AG09319 (cell line): ENCODE measurements around the gene ACSBG1.
"Not testable (repeated sequence)": the region's sequence is repeated elsewhere in the genome, so short reads cannot be mapped to it uniquely, and the experiment has no call there.

ENCODE experiments used
- DNase-seq: peaks from one replicate; pipeline ENCODE4 v3.0.0-alpha.2; 2010; ENCODE audit warnings: low read depth; ENCODE audit errors: extremely low read depth
- TF ChIP-seq, protein P1 (sequence below): IDR thresholded peaks from 2 replicates; pipeline ENCODE4 v1.5.1; 2011; ENCODE audit warnings: low read depth, mild to moderate bottlenecking, inconsistent platforms, low read length, moderate library complexity

Gene ACSBG1

DNA sequence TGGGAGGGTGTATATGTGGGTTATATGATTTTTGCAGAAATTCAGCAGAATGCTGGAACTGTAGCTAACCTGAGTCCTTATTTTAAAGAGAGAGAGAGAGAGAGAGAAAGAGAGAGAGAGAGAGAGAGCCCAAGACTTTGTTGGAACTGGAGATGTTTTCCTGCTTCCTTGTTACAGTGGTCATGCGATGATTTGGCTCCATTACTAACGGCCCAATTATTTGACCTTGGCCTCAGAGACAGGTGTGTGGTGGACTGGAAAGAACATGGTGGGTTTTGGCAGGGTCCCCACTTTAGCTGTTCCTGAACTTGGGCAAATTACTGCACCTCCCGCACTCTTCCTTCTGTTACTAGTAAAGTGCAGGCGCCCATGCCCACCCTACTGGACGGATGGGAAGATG lies 14.8 kb upstream of the ACSBG1 start:
- TF ChIP-seq, protein P1, sequence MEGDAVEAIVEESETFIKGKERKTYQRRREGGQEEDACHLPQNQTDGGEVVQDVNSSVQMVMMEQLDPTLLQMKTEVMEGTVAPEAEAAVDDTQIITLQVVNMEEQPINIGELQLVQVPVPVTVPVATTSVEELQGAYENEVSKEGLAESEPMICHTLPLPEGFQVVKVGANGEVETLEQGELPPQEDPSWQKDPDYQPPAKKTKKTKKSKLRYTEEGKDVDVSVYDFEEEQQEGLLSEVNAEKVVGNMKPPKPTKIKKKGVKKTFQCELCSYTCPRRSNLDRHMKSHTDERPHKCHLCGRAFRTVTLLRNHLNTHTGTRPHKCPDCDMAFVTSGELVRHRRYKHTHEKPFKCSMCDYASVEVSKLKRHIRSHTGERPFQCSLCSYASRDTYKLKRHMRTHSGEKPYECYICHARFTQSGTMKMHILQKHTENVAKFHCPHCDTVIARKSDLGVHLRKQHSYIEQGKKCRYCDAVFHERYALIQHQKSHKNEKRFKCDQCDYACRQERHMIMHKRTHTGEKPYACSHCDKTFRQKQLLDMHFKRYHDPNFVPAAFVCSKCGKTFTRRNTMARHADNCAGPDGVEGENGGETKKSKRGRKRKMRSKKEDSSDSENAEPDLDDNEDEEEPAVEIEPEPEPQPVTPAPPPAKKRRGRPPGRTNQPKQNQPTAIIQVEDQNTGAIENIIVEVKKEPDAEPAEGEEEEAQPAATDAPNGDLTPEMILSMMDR, result no peak
- no peak for DNase-seq

DNA sequence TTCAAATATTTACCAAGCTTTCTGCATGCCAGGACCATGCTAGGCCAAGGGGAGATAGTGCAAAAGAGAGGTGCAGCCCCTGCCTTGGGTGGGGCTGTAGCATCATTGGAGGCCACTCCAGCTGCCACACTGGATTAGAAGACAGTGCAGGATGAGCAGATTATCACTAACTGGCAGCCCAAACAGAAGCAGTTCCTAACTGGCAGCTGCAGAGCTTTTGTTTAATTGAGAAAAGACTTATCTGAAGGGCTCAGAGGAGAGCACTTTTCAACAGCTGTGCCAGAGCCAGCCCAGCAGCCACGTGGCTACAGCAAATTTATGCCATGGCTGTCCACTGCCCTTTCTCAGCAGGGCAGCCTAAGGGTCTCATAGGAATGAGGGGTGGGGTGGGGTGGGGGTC lies 13.5 kb upstream of the ACSBG1 start:
- no peak for DNase-seq
- TF ChIP-seq, protein P1, result no peak

DNA sequence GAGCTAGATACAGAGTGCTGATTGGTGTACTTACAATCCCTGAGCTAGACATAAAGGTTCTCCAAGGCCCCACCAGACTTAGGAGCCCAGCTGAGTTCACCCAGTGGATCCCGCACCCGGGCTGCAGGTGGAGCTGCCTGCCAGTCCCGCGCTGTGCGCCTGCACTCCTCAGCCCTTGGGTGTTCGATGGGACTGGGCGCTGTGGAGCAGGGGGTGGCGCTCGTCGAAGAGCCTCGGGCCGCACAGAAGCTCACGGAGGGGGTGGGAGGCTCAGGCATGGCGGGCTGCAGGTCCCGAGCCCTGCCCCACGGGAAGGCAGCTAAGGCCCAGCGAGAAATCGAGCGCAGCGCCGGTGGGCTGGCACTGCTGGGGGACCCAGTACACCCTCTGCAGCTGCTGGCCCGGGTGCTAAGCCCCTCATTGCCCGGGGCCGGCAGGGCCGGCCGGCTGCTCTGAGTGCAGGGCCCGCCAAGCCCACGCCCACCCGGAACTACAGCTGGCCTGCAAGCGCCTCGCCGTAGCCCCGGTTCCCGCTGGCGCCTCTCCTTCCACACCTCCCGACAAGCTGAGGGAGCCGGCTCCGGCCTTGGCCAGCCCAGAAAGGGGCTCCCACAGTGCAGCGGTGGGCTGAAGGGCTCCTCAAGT lies 11.7 kb upstream of the ACSBG1 start:
- not testable (repeated sequence) for DNase-seq

DNA sequence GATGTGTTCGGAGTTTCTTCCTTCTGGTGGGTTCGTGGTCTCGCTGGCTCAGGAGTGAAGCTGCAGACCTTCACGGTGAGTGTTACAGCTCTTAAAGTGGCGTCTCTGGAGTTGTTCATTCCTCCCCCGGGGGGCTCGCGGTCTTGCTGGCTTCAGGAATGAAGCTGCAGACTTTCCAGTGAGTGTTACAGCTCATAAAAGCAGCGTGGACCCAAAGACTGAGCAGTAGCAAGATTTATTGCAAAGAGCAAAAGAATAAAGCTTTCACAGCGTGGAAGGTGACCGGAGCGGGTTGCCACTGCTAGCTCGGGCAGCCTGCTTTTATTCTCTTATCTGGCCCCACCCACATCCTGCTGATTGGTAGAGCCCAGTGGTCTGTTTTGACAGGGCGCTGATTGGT lies 11.0 kb upstream of the ACSBG1 start:
- not testable (repeated sequence) for DNase-seq

DNA sequence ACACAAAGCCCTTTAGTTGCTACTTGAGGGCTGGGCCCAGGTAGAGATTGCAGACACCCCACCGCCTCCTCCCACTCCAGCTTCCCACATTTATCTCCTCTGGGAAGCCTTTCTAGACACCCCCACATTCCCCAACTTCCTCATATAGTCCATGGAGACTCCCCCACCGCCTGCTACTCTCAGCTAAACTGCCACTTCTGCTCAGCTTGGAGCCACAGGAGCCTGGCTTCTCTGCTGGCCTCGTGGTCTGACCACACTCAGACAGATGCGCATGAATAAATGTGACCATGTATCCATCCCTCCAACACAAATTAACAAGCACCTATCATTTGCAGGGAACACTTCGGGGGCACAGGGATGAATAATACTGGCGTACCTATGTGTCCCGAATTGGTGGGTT lies 10.5 kb upstream of the ACSBG1 start:
- DNase-seq, result no peak
- TF ChIP-seq, protein P1, result no peak

DNA sequence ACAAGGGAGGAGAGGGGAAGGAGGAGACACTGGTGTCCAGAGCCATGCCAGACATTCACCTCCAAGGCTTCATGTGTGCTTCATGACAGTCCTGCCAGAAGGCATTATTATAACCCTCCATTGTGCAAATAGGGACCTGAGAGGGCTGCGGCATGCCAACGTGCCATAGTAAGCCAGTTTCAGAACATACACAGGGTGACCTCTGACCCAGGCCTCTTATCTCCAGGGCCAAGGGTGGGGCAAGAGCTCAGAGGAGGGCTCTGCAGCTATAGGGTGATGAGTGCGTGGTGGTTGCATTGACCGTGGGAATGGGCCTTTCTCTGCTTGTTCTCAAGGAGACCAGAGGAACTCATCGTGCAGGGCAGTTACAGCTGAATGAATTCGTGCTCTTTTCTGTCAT lies 9.7 kb upstream of the ACSBG1 start:
- TF ChIP-seq, protein P1, result no peak
- no peak for DNase-seq

DNA sequence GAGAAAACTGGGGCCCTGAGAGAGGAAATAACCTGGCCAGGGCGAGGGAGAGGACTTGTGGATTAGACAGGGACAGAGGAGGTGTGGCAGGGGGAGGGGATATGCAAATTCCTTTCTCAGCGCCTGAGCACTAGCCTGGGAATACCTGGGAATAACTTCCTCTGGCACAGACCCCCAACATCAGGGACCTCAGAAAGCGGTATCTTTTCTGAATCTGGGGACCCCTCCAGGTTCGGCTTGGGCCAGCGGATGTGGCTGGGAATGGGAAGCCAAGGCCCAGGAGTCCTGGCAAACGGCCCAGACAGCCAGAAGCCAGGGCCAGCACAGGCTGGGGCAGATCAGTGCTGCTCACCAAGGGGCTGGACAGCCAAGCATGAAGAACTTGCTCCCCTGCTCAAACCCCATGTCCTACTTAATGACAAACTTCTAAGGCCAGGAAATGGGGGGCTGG lies 9.2 kb upstream of the ACSBG1 start:
- TF ChIP-seq, protein P1, result no peak
- DNase-seq, result no peak

DNA sequence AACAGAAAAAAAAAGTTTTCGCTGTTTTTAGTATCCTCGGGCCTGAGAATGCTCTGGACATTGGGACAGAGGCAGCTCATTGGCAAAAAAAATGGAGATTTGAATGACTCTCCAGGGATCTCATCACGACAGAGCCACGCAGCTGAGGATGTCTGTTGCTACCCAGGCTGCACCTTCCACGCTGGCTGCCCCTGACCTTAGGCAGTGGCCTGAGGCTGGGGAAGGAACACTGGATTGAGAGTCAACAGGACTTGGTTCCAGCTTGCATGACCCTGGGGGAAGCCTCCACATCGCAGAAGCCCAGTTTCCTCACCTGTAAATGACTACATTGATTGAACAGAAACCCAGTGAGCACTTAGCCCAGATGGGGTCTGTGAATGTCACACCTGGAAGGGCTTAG lies 8.7 kb upstream of the ACSBG1 start:
- TF ChIP-seq, protein P1, result no peak

More for the DNA sequence above, 8.7 kb upstream of the ACSBG1 start:
- no peak for DNase-seq
